Measurements from ENCODE around the gene ARL4C.

ARL4C gene

DNA sequence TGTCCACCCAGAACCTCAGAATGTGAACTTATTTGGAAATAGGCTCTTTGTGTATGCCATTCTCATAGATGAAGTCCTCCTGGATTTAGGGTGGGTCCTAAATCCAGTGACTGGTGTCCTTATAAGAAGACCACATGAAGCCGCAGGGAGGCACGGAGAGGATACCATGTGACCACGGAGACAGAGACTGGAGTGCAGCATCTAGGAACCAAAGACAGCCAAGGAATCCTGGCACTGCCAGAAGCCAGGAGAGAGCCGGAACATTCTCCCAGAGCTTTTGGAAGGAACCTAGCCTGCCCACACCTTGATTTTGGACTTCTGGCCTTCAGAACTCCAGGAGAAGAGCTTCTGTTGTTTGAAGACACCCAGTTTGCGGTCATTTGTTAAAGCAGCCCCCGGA lies 49.7 kb downstream of the ARL4C start:
- no peak for DNase-seq (ENCODE audit: low read depth)

DNA sequence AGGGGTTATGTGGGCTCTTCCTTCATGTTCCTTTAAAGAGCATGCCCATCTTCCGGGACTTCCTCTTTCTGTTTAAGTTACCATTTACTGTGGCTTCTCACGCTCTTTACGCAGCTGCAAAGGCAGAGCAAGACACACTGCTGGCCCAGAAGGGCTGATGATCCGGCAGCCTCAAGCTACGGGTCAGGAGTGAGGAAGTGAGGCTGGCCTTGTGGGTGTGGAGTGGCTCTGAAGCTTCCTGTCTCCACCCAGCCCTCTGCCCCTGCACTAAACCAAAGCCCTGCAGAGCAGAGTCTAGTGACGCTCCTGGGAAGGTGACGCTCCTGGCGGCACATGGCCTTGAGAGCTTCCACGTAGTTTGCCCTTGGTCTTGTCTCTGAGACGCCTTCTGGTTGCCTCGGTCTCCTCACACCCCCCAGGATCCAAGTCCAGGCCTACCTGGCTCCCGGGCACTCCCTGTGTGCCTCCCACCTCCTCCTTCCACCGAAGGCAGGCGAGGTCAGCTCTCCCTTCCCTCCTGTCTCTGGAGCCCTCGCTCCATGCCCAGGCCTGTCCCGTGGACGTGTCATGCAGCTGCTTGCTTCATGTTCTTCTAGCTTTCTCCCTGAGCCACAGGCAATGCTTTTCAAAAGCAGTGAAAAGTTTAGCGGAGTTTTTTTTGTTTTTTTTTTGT lies 50.3 kb downstream of the ARL4C start:
- DNase-seq (ENCODE audit: low read depth): no peak

DNA sequence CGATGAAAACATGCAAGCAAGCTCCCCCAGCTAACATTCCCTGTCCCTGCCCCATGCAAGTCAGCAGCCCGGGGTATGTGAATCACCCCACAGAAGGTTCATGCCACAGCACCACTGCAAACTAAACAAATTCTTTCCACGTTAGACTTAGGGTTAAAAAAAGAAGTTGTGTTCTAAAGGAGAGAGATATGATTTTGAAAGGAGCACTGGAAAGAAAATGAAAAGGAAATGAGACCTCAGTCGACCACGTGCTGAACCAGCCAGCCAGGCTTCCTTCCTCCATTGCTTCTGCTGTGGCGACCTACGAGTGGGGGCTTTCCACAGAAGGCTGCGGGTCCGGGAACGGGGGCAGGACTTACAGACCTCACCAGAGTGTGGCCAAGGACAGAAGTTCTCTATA lies 52.0 kb downstream of the ARL4C start:
- no peak for DNase-seq (ENCODE audit: low read depth)

DNA sequence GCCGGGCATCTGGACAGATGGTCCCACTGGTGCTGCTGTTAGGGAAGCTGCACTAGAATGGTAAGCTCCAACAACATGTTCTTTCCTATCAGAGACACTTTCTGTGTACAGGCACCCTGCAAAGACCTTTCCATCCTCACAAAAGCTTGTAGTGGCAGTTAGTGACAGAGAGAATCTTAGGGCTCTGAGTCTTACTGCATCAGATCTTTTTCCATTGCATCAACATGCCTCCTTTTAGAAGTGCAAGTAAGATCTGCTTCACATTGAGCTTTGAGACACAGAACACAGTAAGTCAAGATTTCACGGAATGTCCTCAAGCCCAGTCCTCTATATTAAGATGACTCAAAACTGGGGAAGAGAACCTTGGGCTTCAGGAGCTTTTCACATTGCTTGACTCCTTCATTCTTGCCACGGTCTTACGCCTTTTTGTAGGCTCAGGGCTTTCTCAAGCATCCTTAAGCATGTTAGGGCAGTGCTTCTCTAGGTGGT lies 52.6 kb downstream of the ARL4C start:
- no peak for DNase-seq (ENCODE audit: low read depth)
